GM10266 (cell line): ENCODE data around the gene THSD4.

Experiments
- DNase-seq: peaks from one replicate; pipeline ENCODE4 v3.0.0; 2012; ENCODE audit errors: extremely low spot score
- TF ChIP-seq, protein P1 (sequence below): IDR thresholded peaks from 2 replicates; pipeline ENCODE4 v1.5.1; 2012; ENCODE audit warnings: mild to moderate bottlenecking, low read depth; ENCODE audit not compliant: control insufficient read depth, insufficient read depth; ENCODE audit errors: missing control alignments

THSD4 gene

DNA sequence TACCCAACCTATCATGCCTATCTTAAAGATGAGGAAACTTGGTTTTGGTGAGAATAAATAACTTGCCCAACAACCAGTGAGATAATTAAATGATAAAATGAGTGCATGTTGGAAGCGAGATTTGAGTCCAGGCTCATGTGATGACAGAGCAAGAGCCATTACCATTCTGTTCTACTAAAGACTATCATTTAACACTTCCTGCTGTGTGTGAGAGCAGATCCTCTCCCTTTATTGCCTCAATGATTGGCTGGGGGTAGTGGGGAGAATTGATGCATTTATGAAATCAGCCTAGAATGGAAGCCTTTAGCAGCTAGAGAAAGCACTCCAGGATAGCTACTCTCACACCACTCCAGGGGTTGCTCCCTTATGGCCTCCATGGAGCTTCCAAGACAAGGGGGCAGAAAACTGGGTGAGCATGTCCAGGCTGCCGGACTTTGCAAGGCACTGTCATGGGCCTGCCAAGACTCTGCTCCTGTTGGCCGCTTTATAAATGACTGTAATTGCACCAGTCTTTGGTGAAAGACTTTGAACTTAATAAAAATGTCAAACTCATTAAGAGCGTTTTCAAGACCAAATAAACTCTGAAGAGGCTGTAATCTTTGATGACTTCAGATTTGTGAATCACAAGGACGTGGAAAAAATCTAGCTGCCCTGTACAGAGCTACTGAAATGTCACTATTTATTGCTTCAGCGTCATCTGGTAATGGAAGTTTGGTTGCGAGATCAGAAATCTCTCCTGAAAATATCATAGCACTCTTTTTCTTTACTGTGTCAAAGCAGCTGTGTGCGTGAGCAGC, 486.0 kb downstream of the THSD4 start:
- TF ChIP-seq, protein P1, sequence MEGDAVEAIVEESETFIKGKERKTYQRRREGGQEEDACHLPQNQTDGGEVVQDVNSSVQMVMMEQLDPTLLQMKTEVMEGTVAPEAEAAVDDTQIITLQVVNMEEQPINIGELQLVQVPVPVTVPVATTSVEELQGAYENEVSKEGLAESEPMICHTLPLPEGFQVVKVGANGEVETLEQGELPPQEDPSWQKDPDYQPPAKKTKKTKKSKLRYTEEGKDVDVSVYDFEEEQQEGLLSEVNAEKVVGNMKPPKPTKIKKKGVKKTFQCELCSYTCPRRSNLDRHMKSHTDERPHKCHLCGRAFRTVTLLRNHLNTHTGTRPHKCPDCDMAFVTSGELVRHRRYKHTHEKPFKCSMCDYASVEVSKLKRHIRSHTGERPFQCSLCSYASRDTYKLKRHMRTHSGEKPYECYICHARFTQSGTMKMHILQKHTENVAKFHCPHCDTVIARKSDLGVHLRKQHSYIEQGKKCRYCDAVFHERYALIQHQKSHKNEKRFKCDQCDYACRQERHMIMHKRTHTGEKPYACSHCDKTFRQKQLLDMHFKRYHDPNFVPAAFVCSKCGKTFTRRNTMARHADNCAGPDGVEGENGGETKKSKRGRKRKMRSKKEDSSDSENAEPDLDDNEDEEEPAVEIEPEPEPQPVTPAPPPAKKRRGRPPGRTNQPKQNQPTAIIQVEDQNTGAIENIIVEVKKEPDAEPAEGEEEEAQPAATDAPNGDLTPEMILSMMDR: no peak
- DNase-seq: no peak

DNA sequence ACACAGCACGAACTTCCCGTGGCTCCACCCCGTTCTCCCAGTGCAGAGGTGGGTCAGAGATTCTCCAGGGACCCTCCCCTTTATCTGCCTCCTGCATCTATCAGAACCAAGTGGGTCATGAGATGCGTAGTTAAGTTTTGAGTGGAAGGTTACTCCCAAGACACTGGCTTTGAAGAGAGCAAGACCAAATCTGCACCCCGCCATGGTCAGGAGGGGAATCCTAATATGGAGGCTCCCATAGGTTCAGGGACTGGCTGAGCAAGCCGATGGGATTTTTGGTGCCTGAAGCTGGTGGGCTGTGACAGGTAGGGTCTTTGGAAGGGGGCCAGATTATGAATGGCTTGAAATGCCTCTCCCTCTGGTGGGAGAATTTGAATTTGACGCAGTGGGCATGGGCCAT, 488.1 kb downstream of the THSD4 start:
- DNase-seq: no peak
- TF ChIP-seq, protein P1: no peak

DNA sequence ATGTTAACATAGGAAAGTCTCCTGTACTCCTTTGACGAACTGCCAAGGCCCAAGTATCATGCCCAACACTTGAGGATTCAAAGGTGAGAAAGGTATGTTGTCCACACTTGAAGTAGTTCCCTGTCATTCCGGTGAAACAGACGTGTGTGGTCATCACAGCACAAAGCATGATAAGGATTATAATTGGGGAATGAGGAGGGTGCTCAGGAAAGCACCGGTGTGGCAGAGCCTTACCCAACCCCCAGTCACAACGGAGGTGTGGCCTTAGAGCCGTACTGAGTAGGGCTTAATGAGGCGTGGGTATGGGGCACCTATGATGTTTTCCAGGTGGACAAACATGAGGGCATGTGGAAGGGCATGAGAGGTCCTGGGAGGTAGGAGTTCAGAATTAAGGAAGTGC, 492.1 kb downstream of the THSD4 start:
- DNase-seq: no peak
- TF ChIP-seq, protein P1: no peak

- TF ChIP-seq, protein P1: no peak
- DNase-seq: no peak
These were observed 495.7 kb downstream of the THSD4 start for GRCh38 chr15:71610728-71611552.

GRCh38 chr15:71611553-71612396, 496.5 kb downstream of the THSD4 start:
- no peak for DNase-seq
- TF ChIP-seq, protein P1: no peak

DNA sequence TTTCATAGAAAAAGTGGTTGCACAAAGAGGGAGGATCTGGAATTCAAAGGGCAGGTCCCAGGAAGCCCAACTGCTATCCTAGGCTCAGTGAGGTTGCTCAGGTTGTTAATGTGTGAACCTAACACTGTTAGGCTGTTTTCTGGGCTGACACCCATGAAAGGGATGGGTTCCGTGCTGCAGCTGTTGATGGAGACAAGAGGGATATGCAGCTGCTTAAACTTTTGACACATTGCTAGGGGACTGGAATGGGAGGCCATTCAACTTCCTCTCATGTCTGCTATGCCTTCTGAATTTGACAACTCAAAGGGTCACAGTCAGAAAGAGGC, 497.1 kb downstream of the THSD4 start:
- TF ChIP-seq, protein P1: no peak
- no peak for DNase-seq
